NCI-H2227 (cell line): ENCODE measurements around the gene COQ8A.

Experiments
- DNase-seq: peaks from one replicate; lab custom pipeline; 2025; ENCODE audit not compliant: unreplicated experiment; lab: John Stamatoyannopoulos, UW

Gene COQ8A

DNA sequence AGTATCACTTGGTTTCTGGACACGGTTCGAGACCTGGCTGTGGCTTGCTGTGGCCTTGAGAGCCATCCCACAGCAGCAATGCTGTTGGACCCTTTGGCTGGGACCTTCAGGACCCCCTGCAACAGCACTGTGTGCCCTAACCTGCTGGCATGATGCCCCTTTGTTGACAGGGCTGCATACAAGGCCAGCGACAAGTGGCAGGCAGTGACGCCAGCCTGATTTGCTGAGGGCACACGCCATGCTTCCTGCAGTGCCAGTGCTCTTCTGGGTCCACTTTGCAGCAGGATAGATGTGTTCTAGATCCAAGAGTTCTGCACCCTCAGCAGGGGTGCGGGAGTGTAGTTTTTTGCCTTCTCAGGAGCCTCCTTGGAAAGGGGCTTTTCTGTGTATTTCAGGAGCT is 32.8 kb downstream of the COQ8A start:
- no peak for DNase-seq

DNA sequence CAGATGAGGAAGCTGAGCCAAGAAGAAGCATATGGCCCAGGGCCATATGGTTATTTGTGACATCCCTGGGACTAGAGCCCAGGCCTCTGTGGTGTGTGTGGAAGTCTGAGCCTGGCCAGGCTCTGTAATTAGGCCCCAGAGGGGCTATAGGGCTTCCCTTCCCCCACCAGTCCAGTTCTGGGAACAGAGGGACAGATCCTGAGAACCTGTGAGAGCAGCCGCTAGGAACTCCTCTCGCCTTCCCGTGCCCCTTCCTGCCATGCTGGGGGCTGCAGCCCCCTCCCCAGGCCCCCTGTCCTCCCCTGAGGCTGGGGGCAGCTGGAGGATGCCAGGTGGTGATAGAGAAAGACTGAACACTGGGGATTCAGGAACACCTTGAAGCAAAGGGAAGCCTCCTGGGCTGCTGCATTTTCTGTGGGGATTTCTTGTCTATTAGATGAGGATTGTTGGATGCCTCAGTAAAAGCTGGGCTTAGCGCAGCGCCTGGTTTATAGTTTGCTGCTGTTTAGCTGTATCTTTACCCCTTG is 33.3 kb downstream of the COQ8A start:
- no peak for DNase-seq

DNA sequence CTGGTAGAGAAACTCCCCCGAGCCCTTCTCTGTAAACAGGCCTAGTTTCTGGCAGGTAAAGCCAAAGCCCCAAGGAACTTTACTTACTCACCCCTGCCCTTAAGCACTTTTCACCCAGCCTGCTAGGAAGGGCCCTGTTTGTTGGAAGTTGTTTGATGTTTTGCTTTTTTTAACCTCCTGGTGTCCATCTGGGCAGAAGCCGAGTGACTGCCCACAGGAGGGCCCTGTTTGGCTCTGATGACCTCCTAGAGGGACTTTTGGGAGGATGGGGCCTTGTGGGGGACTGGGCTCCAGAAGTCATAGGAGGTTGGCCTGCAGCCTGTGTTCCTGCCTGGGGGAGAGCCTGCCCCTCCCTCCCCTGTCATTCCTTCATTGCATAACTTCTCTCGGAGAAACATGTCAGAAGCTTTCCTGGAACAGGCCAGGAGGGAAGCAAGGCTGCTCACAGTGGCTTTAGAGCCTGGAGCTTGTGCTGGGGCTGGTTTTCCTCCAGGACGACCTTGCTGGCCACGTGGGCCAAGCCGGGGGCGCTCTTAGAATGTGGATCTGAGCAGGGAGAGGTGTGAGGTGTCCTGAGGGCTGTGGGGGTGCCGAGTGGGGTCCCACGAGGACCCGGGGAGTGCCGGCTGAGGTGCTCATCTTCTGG is 33.9 kb downstream of the COQ8A start:
- DNase-seq, result no peak

DNA sequence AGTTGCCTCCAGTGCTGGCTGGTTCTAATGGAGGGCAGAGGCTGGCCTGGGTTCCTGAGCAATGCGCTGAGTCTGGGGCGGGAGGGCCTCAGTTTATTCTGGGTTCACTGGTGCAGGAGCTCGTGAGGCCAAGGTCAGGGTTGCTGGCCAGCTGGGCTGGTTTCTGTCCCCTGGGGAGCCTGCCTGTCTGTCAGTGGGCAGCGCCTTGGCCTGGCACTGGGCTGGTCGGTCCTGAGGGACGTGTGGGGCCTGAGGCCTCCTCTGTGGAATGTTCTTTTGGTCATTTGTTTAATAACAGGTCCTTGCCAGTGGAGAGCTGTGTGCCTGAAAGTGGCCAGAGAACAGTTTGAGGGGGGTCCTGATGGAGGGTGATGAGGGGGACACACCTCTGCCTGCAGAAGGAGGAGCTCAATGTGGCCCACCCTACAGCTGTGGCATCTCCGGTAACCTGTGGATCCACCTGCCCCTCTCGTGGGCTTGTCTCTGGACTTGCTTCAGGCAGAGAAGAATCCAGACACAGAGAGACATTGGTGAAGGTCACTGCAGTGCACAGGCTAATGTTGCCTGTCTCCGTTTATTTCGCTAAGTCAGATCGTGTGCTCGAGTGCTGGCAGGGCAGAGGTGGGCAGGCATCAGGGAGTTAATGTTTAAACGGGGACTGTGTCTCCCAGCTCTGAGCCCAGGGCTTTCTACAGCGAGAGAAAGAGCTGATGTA is 34.6 kb downstream of the COQ8A start:
- DNase-seq, result no peak

DNA sequence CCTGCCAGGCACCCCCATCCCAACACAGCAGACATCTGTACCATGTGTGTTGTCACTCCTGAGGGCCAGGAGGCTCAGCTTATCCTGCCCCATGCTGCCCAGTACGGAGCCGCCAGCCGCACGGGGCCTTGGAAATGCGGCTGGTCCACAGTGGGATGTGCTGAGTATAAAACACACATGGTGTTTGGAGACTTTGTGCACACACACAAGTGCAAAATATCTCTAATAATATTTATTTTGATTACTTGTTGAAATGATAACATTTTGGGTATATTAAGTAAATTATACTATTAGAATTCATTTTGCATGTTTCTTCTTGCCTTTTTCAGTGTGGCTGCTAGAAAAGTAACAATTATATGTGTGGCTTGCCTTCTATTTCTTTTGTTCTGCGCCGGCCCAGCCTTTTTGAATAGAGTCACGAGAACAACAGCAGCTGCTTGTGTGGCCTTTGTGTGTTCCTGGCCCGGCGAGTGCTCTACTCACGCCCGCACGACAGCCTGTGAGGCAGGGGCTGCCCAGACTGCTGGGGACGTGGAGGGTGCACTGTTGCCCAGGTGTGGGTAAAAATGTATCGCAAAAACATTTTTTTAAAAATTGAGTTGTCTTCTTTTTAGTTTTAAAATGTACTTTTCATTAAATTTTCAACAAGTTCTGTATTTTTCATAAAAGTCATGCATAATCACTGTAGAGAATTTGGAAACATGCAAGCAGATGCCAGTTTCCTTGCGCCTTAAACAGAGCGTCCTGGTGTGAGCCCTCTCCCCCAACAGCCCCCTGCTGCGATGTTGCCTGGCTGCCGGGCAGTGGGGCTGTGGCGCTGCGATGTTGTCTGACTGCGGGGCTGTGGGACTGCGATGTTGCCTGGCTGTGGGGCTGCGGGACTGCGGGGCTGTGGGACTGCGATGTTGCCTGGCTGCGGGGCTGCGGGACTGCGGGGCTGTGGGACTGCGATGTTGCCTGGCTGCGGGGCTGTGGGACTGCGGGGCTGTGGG is 35.5 kb downstream of the COQ8A start:
- peak; percentile 32 for DNase-seq

DNA sequence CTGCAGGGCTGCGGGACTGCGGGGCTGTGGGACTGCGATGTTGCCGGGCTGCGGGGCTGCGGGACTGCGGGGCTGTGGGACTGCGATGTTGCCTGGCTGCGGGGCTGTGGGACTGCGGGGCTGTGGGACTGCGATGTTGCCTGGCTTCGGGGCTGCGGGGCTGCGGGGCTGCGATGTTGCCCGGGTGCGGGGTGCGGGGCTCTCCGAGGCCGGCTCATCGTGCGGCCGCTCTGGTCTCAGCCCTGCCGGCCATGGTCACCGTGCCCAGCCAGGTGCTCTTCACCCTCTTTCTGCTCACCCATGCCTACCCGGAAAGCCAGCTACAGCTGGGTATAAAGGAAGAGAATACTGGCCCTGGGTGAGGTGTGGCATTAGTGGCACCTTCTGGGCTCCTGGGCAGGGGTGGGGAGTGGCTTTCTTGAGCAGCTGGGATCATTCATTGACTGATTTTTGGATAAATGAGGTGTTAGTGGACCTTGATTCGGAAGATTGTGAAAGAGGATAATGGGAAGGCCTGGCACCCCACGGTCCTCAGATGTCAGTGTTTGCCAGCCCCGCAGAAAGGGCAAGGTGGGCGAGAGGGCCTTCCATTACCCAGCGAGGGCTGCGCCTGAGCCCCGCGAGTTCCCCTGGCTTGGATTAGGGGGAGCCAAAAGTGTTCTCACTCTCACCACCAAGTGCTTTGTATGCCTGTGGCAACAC is 36.3 kb downstream of the COQ8A start:
- no peak for DNase-seq

DNA sequence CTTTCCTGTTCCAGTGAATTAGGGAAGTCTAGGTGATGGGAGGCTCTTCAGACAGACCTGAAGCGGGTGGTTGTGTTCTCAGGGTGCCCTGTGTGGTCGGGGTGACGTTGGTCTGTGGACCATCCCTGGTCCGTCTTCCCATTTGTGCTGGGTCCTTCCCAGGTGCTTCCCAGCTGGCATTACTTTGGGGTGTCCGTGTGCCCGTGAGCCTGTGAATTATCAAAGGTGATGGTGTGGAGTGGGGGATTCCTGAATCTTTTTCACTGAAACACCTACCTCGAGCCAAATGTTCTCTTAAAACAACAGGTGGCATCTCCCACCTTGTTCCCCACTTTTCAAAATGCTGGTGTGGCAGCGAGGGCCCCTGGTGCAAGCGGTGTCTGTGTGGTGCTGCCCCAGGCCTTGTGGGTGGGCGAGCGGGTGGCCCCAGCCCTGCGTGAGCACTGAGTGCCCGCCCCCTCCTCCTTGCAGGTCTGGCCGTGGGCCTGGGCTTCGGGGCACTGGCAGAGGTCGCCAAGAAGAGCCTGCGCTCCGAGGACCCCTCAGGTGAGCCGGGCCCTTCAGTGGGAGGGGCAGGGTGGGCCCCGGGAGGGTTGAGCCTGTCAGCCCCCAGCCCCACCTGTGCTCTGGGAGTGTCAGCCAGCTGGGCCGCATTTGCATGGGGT is 37.0 kb downstream of the COQ8A start:
- DNase-seq, result no peak

DNA sequence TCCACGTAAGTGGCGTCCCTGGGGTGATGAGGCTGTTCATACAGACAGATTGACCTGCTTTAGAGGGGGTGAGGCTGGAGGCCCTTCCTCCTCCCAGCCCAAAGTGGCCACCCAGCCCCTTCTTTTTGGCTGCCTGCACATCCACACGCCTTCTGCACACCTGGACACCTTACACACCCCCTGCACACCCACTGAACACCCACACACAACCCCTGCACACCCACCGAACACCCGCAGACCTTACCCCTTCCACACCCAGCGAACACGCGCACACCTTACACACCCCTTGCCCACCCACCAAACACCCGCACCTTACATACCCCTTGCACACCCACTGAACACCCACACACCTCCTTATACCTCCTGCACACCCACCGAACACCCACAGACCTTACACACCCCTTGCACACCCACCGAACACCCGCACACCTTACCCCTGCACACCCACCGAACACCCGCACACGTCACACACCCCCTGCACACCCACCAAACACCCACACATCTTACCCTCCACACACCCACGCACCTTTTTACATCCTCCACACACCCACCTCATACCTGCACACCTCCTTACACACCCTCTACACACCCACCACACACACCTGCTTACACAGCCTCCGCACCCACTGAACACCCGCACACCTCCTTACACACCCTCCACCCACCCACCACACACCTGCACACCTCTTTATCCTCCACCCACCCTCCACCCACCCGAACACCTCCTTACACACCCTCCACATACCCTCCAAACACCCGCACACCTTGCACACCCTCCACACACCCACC is 37.7 kb downstream of the COQ8A start:
- DNase-seq, result no peak

DNA sequence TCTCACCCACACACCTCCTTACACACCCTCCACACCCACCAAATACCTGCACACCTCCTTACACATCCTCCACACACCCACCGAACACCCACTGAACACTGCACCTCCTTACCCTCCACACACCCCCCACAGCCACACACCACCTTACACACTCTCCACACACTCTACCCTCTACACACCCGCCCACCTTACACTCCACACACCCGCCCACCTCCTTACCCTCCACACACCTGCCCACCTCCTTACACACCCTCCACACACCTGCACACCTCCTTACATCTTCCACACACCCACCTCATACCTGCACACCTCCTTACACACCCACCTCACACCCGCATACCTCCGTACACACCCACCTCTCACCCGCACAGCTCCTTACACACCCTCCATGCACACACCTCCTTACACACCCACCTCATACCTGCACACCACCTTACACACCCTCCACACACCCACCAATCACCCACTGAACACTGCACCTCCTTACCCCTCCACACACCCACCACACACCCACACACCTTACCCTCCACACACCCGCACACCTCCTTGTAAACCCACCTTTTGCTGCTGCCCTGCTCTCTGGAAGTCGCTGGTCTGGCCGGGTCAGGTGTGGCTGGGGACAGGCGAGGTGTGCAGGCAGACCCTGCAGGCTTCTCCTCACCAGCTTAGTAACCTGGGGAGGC is 38.5 kb downstream of the COQ8A start:
- DNase-seq, result no peak

DNA sequence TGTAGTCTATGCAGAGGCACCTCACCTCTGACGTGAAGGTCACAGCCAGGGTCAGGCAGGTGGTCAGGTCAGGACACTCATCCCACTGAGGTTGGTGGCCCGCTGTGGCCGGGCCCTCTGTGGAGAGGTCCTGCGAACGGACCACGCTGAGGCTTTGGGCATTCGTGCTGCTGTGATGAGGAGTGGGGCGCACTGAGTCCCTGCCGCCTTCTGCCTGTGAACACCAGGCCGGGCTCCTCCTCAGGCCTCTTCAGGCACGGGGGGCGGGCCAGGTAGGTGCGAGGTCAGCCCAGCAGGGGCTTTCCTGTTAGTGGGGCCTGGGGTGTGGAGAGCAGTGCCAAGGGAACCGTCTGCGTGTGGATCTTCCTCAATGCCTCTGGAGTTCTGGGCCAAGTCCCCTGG is 39.0 kb downstream of the COQ8A start:
- no peak for DNase-seq

DNA sequence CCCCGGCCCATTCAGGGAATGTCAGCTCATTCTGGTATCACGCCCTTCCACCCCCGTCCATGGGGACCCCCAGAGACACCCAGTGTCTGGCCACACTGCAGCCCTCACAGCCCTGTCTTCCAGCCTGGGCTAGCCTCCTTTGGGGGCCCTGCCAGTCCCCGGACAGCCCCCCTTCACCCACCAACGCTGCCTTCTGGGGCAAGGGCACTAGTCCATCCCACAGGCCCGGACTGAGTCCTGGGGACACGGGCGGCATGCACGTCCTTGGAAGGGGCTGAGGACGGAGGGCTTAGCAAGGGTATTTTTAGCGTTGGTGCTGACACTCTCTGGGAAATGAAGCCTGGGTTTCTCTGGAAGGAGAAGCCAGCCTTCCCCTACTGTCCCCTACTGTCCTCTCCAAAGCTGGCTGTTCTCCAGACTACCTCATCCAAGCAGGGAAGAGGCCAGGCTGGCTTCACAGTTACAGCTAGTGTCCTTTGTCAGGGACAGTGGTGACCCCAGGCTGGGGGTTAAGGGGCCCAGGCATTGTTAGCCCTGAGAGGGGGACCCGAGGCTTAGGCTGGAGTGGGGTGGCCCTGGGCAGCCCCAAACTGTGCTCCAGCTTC is 39.5 kb downstream of the COQ8A start:
- no peak for DNase-seq

DNA sequence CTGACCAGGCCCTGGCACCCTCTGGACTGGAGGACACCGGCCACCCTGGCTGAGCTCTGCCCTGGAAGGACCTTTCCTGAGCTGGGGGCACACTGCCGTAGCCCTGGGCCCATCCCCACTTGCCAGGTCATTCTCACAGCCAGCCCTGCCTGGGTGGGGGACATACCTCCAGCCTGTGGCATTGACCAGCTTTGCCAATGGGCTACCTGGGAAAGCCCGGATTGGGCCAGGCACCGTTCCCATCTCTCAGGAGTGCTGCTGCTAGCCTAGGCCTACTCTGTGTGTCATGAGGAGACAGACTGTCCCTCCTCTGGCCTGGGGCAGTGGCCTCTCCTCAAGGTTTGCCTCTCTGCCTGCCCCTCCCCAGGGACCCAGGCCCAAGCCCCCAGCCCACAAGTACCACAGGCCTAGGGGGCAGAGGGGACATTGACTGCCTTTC is 40.0 kb downstream of the COQ8A start:
- DNase-seq, result no peak

DNA sequence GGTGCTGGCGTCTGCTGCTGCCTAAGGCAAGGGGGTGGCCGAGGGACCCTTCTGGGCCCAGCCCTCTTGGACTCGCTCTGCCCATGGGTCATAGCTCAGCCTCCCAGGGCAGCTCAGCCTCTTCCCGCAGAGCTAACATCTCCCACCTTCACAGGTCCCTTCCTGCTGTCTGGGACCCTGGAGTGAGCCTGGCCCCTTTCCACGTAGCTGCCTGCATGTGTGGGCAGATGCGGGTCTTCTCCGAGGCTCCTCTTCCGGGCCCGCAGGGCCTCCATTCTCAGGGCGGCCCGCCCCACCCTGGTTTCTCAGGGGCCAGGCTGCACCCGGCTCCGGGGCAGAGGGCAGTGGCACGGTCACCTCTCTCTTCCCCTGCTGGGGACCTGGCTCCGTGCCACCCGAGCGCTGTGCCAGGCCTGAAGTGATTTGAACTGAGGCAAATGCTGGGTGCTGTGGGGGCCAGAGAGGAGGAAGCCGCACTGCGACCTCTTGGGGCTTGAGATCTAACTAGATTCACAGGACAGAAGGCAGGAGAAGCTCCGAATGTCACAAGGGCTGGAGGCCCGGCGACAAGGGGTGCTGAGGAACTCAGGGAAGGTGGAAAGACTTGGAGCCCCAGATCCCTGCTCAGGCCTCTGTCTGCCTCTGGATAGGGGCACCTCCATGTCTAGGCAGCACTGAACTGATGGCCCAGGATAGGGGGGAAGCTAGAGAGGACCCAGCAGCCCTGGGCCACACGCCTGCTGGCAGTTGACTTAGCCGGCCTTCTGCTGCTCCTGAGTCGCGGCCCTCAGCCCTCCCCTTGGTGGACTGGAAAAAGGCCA is 40.7 kb downstream of the COQ8A start:
- DNase-seq, result no peak

DNA sequence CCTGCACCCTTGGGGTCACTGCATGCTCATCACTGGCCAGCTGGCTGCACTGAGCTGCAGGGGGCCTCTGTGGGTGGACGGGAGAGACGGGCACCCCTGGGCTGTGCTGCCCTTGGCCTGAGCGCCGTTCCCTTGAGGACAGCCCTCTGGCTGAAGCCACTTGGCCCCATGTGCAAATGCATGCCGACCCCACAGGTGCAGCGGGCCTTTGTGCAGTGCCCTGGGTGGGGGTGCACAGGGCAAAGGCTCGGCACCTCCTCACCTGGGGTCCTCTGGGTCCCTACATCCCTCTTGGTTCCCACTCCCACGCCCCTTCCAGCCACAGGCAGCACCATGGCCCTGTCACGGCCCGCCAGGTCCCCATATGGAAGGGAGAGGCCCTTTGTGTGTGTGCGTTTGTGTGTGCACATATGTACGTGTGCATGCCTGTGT is 41.3 kb downstream of the COQ8A start:
- DNase-seq, result no peak

DNA sequence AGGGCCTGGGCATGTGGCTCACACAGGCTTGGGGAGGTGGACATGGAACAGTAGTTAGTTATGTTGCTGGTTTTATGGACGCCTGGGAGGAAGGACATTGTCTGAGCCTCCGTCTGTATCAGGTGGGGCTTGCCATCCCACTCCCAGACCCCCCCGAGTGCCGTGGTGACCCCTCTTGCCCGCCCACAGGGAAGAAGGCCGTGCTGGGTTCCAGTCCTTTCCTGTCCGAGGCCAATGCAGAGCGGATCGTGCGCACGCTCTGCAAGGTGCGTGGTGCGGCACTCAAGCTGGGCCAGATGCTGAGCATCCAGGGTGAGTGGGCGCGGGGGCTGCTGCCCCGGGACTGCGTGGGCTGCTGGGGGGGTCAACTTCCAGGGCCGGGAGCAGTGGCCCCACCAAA is 41.7 kb downstream of the COQ8A start:
- no peak for DNase-seq

DNA sequence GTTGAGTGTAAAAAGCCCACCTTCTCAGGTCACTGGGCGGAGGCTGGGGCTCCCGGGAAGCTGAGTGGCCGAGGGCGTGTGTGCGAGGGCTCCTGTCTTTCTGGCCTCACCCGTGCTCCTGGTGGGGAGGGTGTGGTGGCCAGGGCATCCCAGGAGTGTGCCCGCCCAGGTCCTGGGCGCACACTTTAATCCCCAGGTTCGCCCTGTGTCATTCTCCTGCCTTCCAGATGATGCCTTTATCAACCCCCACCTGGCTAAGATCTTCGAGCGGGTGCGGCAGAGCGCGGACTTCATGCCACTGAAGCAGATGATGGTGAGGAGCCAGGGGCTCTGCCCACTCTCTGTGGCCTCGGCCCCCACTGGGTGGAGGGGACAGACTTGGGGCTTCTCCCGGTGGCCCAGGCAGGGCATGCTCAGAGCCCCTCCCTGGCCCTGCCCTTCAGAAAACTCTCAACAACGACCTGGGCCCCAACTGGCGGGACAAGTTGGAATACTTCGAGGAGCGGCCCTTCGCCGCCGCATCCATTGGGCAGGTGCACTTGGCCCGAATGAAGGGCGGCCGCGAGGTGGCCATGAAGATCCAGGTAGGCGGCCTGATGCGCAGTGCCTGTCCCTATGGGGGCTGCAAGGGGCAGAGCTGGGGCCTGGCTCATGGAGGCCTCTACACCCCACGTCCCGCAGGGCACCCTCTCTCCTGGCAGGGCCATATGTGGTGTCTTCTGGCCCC is 42.5 kb downstream of the COQ8A start:
- DNase-seq, result no peak
